Measurements from ENCODE around the gene SLC39A11. TPM values are rescaled to one million over a fixed set of nuclear protein-coding genes. Genes with fewer than 3 reads are reported as not detected.

SLC39A11 gene
- total RNA-seq, 1 experiment from 2014 or later = 18.6 TPM

DNA sequence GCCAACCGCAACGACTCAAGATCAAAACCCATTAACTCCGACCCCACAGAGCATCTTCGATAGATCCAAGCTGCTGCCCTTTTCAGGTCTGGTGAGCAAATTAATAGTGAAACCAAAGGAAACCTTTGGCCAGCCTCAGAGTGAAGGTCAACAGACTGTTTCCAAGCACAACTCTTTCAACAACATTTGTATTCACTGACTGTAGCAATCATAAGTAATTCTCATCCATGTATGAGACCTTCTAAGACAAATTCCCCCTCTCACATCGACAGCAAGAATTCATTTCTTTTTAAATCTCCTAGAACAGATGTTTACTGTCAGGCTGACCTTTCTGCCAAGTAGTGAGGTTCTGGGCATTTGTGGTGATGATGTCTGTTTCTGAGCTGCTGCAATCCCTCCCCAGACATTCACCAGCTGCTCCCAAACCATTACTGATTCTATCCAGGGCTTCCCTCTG, 64.2 kb downstream of the SLC39A11 start:
- H3K27ac ChIP-seq (ENCODE audit: low read depth, low read length, poor library complexity, severe bottlenecking) = no peak overlapping the region
- ChIA-PET CTCF (no interaction called here), POLR2A (ENCODE audit: low non-redundant PET) (no interaction called here)

GRCh38 chr17:73027130-73027741, 65.3 kb downstream of the SLC39A11 start:
- ChIA-PET POLR2A (ENCODE audit: low non-redundant PET) (no interaction called here), CTCF (no interaction called here)
- Histone ChIP-seq H3K27me3 (replicated peaks; ENCODE audit: insufficient read depth, low read depth, low read length, poor library complexity) (no peaks in the 10 kb centered on the region), H3K36me3 (ENCODE audit: insufficient read depth, low read length, poor library complexity, severe bottlenecking) (no peaks in the 10 kb centered on the region), H3K4me1 (ENCODE audit: insufficient read depth, low read length, poor library complexity, severe bottlenecking) (no peaks in the 10 kb centered on the region), H3K27ac (ENCODE audit: low read depth, low read length, poor library complexity, severe bottlenecking) (no peak overlapping the region), H3K9me3 (ENCODE audit: low read depth, low read length, poor library complexity, severe bottlenecking) (no peaks in the 10 kb centered on the region), H3K4me3 (ENCODE audit: low read depth, low read length, poor library complexity, severe bottlenecking) (no peak overlapping the region)
- TF ChIP-seq, protein P1, sequence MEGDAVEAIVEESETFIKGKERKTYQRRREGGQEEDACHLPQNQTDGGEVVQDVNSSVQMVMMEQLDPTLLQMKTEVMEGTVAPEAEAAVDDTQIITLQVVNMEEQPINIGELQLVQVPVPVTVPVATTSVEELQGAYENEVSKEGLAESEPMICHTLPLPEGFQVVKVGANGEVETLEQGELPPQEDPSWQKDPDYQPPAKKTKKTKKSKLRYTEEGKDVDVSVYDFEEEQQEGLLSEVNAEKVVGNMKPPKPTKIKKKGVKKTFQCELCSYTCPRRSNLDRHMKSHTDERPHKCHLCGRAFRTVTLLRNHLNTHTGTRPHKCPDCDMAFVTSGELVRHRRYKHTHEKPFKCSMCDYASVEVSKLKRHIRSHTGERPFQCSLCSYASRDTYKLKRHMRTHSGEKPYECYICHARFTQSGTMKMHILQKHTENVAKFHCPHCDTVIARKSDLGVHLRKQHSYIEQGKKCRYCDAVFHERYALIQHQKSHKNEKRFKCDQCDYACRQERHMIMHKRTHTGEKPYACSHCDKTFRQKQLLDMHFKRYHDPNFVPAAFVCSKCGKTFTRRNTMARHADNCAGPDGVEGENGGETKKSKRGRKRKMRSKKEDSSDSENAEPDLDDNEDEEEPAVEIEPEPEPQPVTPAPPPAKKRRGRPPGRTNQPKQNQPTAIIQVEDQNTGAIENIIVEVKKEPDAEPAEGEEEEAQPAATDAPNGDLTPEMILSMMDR (conservative IDR thresholded peaks at IDR 0.05; ENCODE audit: low read depth, low read length) = no peak
- TF ChIP-seq EZH2 (IDR thresholded peaks at IDR 0.05; ENCODE audit: borderline replicate concordance, low read depth, low read length, poor library complexity, severe bottlenecking) = no peak
- DNase-seq (ENCODE audit: low spot score) = no peak
- BruUV-seq (replicated peaks) = no TSS peak
- intact Hi-C loops (cut with micrococcal nuclease; ENCODE audit: unreplicated experiment) = no loop called here

More for the DNA sequence above, 64.2 kb downstream of the SLC39A11 start:
- Histone ChIP-seq H3K4me3 (ENCODE audit: low read depth, low read length, poor library complexity, severe bottlenecking) (no peak overlapping the region), H3K4me1 (ENCODE audit: insufficient read depth, low read length, poor library complexity, severe bottlenecking) (no peaks in the 10 kb centered on the region), H3K27me3 (replicated peaks; ENCODE audit: insufficient read depth, low read depth, low read length, poor library complexity) (no peaks in the 10 kb centered on the region), H3K9me3 (ENCODE audit: low read depth, low read length, poor library complexity, severe bottlenecking) (no peaks in the 10 kb centered on the region), H3K36me3 (ENCODE audit: insufficient read depth, low read length, poor library complexity, severe bottlenecking) (no peaks in the 10 kb centered on the region)
- DNase-seq (ENCODE audit: low spot score) = no peak
- no TSS peak for BruUV-seq (replicated peaks)
- TF ChIP-seq, protein P1 (conservative IDR thresholded peaks at IDR 0.05; ENCODE audit: low read depth, low read length) = no peak
- no peak for TF ChIP-seq EZH2 (IDR thresholded peaks at IDR 0.05; ENCODE audit: borderline replicate concordance, low read depth, low read length, poor library complexity, severe bottlenecking)
- intact Hi-C loops (cut with micrococcal nuclease; ENCODE audit: unreplicated experiment) = no loop called here

GRCh38 chr17:73025041-73025560, 67.4 kb downstream of the SLC39A11 start:
- CTCF ChIA-PET = no interaction called here
- BruUV-seq (replicated peaks) = no TSS peak

More at GRCh38 chr17:73025041-73025560, 67.4 kb downstream of the SLC39A11 start:
- Histone ChIP-seq H3K36me3 (ENCODE audit: insufficient read depth, low read length, poor library complexity, severe bottlenecking) (no peaks in the 10 kb centered on the region), H3K4me1 (ENCODE audit: insufficient read depth, low read length, poor library complexity, severe bottlenecking) (no peaks in the 10 kb centered on the region), H3K9me3 (ENCODE audit: low read depth, low read length, poor library complexity, severe bottlenecking) (no peaks in the 10 kb centered on the region), H3K4me3 (ENCODE audit: low read depth, low read length, poor library complexity, severe bottlenecking) (no peak overlapping the region), H3K27me3 (replicated peaks; ENCODE audit: insufficient read depth, low read depth, low read length, poor library complexity) (no peaks in the 10 kb centered on the region), H3K27ac (ENCODE audit: low read depth, low read length, poor library complexity, severe bottlenecking) (no peak overlapping the region)
- intact Hi-C loops (cut with micrococcal nuclease; ENCODE audit: unreplicated experiment) = no loop called here
- TF ChIP-seq, protein P1 (conservative IDR thresholded peaks at IDR 0.05; ENCODE audit: low read depth, low read length) = no peak
- TF ChIP-seq EZH2 (IDR thresholded peaks at IDR 0.05; ENCODE audit: borderline replicate concordance, low read depth, low read length, poor library complexity, severe bottlenecking) = no peak
- POLR2A ChIA-PET (ENCODE audit: low non-redundant PET) = no interaction called here
- no peak for DNase-seq (ENCODE audit: low spot score)
